Vagina (tissue), 2 donors: ENCODE results near the gene NEMP2.

Source experiments
- CTCF ChIP-seq, 3 experiments: fragments of 450-650 bp in 2 of 3; fragments of 200-600 bp in 1 of 3; sonication (generic) in 1 of 3; IDR thresholded peaks; one replicate each; pipeline ENCODE4 v1.5.1; 2017 to 2019; ENCODE audit warnings: antibody characterized with exemption in 3 of 3, mild to moderate bottlenecking in 2 of 3, moderate library complexity in 2 of 3
- POLR2AphosphoS5 ChIP-seq, 2 donors: sonication (generic); formaldehyde crosslinking; IDR thresholded peaks; one replicate each; pipeline ENCODE4 v1.9.0; 2017; ENCODE audit warnings: antibody characterized with exemption in 2 of 2, mild to moderate bottlenecking in 2 of 2, low read depth in 1 of 2; ENCODE audit not compliant: insufficient read depth in 1 of 2

- TF ChIP-seq POLR2AphosphoS5 (IDR thresholded peaks at IDR 0.05; ENCODE audit: insufficient read depth in 1 of 2, low read depth in 1 of 2), result no peak
- no peak for TF ChIP-seq CTCF (IDR thresholded peaks at IDR 0.05)
Measured at GRCh38 chr2:190540048-190540447, 5.5 kb upstream of the NEMP2 start.
